NCI-H524 treated with DMSO at 0.1 percent for 48 hours (cell line): ENCODE data around the gene EXT2.

Experiments used
- DNase-seq: peaks from one replicate; lab custom pipeline; 2025; lab: John Stamatoyannopoulos, UW

Gene EXT2

GRCh38 chr11:44134625-44135024 lies 39.1 kb downstream of the EXT2 start:
- no peak for DNase-seq

- no peak for DNase-seq
These were observed 40.9 kb downstream of the EXT2 start for GRCh38 chr11:44136176-44136945.

GRCh38 chr11:44137057-44137456 lies 41.6 kb downstream of the EXT2 start:
- DNase-seq, result no peak

- no peak for DNase-seq
These were observed 42.8 kb downstream of the EXT2 start for GRCh38 chr11:44138286-44138685.

- DNase-seq, result no peak
These were observed 43.5 kb downstream of the EXT2 start for GRCh38 chr11:44138980-44139379.

GRCh38 chr11:44139565-44140330 lies 44.3 kb downstream of the EXT2 start:
- DNase-seq, result no peak

GRCh38 chr11:44140372-44140771 lies 44.9 kb downstream of the EXT2 start:
- no peak for DNase-seq

- DNase-seq, result no peak
These were observed 45.3 kb downstream of the EXT2 start for GRCh38 chr11:44140805-44141204.

GRCh38 chr11:44143987-44144909 lies 48.8 kb downstream of the EXT2 start:
- no peak for DNase-seq

GRCh38 chr11:44145011-44145775 lies 49.7 kb downstream of the EXT2 start:
- no peak for DNase-seq

- DNase-seq, result no peak
These were observed 51.5 kb downstream of the EXT2 start for GRCh38 chr11:44146931-44147330.

GRCh38 chr11:44147751-44148150 lies 52.3 kb downstream of the EXT2 start:
- no peak for DNase-seq

GRCh38 chr11:44149651-44150050 lies 54.2 kb downstream of the EXT2 start:
- DNase-seq, result no peak

GRCh38 chr11:44150401-44150800 lies 54.9 kb downstream of the EXT2 start:
- no peak for DNase-seq

- no peak for DNase-seq
These were observed 61.5 kb downstream of the EXT2 start for GRCh38 chr11:44157019-44157418.

- DNase-seq, result no peak
These were observed 62.9 kb downstream of the EXT2 start for GRCh38 chr11:44158384-44158783.

- DNase-seq, result no peak
These were observed 64.6 kb downstream of the EXT2 start for GRCh38 chr11:44159848-44160721.

GRCh38 chr11:44162004-44162403 lies 66.5 kb downstream of the EXT2 start:
- DNase-seq, result no peak

GRCh38 chr11:44162662-44163061 lies 67.2 kb downstream of the EXT2 start:
- no peak for DNase-seq

GRCh38 chr11:44165432-44165831 lies 70.0 kb downstream of the EXT2 start:
- DNase-seq, result no peak

- no peak for DNase-seq
These were observed 71.6 kb downstream of the EXT2 start for GRCh38 chr11:44167046-44167445.
